Tibial artery (tissue), 4 donors: Measurements from ENCODE around the gene USP14.
A peak's percentile ranks its signal among the peaks of the same experiment; 100 is the strongest.
"Not testable (repeated sequence)": the region's sequence is repeated elsewhere in the genome, so short reads cannot be mapped to it uniquely, and the experiment has no call there.

ENCODE experiments used
- DNase-seq, 2 donors: peaks; one replicate each; pipeline ENCODE4 v3.0.0-alpha.2; 2019
- H3K27ac ChIP-seq, 2 donors: fragments of 200-600 bp; sonication (generic) in 1 of 2; 1 replicate in 1 of 2; 2 replicates in 1 of 2; pipeline ENCODE4 v1.5.1; 2018 to 2019; ENCODE audit warnings: mild to moderate bottlenecking in 1 of 2
- H3K27me3 ChIP-seq, 2 donors: fragments of 200-600 bp; sonication (generic) in 1 of 2; one replicate each; pipeline versions ENCODE4 v1.5.1 to v1.6.0; 2016 to 2019
- H3K36me3 ChIP-seq, 3 donors: fragments of 200-600 bp; sonication (generic) in 2 of 3; one replicate each; pipeline ENCODE4 v1.5.1; 2016 to 2019; ENCODE audit warnings: mild to moderate bottlenecking in 2 of 3
- H3K4me1 ChIP-seq, 4 donors: fragments of 200-600 bp; sonication (generic) in 2 of 4; 1 replicate in 3 of 4; 2 replicates in 1 of 4; pipeline ENCODE4 v1.5.1; 2016 to 2019
- H3K4me3 ChIP-seq, 2 donors: fragments of 200-600 bp; sonication (generic) in 1 of 2; 1 replicate in 1 of 2; 2 replicates in 1 of 2; pipeline ENCODE4 v1.5.1; 2018 to 2019; ENCODE audit warnings: mild to moderate bottlenecking in 2 of 2
- H3K9me3 ChIP-seq, 3 donors: fragments of 200-600 bp; sonication (generic) in 1 of 3; one replicate each; pipeline ENCODE4 v1.5.1; 2016 to 2019
- intact Hi-C: fragments of 100-400 bp; cut with DNase I; formaldehyde crosslinking; loops from one replicate; pipeline ENCODE4 v1.15.0; 2023; ENCODE audit warnings: low total_unique reads
- TF ChIP-seq, protein P1 (sequence below), 2 experiments: fragments of 200-600 bp in 1 of 2; fragments of 450-650 bp in 1 of 2; IDR thresholded peaks; one replicate each; pipeline ENCODE4 v1.5.1; 2017 to 2019; ENCODE audit warnings: antibody characterized with exemption in 2 of 2, mild to moderate bottlenecking in 1 of 2, moderate library complexity in 1 of 2

The USP14 gene

DNA sequence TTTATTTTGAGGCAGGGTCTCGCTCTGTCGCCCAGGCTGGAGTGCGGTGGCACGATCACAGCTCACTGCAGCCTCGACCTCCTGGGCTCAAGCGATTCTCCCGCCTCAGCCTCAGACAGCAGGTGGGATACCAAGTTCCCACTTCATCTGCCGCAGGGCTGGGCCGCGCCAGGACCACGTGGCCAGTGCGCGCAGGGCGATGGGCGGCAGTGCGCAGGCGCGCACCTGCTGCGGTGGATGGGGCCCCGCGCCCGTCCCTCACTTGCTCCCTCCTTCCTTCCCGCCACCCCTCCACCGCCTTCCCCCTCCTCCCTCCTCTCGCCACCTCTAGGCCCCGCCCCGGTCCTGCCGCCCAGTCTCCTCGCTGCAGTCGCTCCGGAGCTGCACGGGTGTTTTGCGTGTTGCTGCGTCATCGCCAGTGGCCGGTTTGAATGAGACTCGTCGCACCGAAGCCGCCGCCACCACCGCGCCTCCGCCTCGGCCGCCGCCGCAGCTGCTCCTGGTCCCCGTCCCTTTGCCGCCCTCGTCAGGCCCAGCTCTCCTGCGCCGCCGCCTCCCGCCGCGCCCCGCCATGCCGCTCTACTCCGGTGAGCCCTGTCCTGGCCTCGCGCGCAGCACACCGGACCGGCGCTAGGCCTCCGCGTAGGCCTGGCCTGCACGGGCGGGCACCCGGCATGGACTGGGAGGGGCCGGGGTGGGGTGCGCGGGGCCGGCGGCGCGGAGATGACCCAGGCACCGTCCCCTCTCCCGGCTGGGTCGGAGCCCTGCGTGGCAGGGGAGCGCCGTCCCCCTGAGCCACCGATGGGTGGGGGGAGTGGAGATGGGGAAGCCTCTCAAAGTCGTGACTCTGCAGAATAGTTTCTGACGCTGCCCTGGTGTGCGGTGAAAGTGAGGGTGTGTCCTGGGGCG, at the start of gene USP14:
Gene USP14, plus strand, starts transcription at position 430 of the 909 bp plus-strand sequence. Its CDS starts 142 bp downstream, at position 572.
- Histone ChIP-seq H3K27ac (peak within 1 kb of the TSS; percentile 82 to 86), H3K36me3 (peaks cover 0 to 4% (median under 1%) of the 10 kb centered on the region in 3 donors), H3K27me3 (no peaks in the 10 kb centered on the region), H3K4me3 (peak within 1 kb of the TSS; percentile 88 to 98), H3K9me3 (no peaks in the 10 kb centered on the region), H3K4me1 (peaks cover 0 to 24% (median 12%) of the 10 kb centered on the region in 4 donors)
- TF ChIP-seq, protein P1, sequence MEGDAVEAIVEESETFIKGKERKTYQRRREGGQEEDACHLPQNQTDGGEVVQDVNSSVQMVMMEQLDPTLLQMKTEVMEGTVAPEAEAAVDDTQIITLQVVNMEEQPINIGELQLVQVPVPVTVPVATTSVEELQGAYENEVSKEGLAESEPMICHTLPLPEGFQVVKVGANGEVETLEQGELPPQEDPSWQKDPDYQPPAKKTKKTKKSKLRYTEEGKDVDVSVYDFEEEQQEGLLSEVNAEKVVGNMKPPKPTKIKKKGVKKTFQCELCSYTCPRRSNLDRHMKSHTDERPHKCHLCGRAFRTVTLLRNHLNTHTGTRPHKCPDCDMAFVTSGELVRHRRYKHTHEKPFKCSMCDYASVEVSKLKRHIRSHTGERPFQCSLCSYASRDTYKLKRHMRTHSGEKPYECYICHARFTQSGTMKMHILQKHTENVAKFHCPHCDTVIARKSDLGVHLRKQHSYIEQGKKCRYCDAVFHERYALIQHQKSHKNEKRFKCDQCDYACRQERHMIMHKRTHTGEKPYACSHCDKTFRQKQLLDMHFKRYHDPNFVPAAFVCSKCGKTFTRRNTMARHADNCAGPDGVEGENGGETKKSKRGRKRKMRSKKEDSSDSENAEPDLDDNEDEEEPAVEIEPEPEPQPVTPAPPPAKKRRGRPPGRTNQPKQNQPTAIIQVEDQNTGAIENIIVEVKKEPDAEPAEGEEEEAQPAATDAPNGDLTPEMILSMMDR (IDR thresholded peaks at IDR 0.05) = no peak
- intact Hi-C loops = no loop called here
- peak; percentile 95 to 98 for DNase-seq

DNA sequence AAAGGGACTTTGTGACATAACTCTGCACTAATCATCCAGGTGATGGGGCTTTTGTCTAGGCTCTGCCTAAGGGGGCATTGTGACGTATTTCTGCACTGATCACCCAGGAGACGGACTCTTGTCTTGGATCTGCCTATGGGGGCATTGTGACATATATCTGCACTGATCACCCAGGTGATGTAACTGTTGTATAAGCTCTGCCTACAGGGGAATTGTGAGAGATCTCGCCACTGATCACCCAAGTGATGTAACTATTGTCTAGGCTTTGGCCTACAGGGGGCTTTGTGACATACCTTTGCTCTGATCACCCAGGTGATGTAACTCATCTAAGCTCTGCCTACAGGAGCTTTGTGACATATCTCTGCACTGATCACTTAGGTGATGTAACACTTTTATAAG, 49.7 kb upstream of the USP14 start:
- H3K4me3 ChIP-seq, H3K9me3 ChIP-seq, intact Hi-C loops, H3K4me1 ChIP-seq, H3K36me3 ChIP-seq, DNase-seq, H3K27me3 ChIP-seq, H3K27ac ChIP-seq: not testable (repeated sequence)

DNA sequence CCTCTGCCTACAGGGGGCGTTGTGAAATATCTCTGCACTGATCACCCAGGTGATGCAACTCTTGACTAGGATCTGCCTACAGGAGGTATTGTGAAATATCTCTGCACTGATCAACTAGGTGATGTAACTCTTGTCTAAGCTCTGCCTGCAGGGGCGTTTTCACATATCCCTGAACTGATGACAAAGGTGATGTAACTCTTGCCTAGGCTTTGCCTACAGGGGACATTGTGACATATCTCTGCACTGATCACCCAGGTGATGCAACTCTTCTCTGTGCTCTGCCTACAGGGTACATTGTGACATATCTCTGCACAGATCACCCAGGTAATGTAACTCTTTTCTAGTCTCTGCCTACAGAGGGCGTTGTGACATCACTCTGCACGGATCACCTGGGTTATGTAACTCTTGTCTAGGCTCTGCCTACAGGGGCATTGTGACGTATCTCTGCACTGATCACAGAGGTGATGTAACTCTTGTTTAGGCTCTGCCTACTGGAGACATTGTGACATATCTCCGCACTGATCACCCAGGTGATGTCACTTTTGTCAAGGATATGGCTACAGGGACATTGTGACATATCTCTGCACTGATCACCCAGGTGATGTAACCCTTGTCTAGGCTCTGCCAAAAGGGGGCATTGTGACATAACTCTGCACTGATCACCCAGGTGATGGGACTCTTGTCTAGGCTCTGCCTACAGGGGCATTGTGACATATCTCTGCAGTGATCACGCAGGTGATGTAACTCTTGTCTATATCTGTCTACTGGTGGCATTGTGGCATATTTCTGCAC, 49.0 kb upstream of the USP14 start:
- H3K36me3 ChIP-seq, DNase-seq, H3K27me3 ChIP-seq, H3K4me3 ChIP-seq, H3K9me3 ChIP-seq, intact Hi-C loops, H3K27ac ChIP-seq, H3K4me1 ChIP-seq: not testable (repeated sequence)

DNA sequence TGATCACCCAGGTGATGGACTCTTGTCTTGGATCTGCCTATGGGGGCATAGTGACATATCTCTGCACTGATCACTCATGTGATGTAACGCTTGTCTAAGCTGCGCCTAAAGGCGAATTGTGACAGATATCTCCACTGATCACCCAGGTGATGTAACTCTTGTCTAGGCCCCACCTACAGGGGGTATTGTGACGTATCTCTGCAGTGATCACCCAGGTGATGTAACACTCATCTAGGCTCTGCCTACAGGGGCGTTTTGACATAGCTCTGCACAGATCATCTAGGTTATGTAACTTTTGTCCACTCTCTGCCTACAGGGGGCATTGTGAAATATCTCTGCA, 48.5 kb upstream of the USP14 start:
- intact Hi-C loops, H3K4me1 ChIP-seq, H3K27ac ChIP-seq, H3K9me3 ChIP-seq, DNase-seq, H3K27me3 ChIP-seq, H3K4me3 ChIP-seq, H3K36me3 ChIP-seq: not testable (repeated sequence)

DNA sequence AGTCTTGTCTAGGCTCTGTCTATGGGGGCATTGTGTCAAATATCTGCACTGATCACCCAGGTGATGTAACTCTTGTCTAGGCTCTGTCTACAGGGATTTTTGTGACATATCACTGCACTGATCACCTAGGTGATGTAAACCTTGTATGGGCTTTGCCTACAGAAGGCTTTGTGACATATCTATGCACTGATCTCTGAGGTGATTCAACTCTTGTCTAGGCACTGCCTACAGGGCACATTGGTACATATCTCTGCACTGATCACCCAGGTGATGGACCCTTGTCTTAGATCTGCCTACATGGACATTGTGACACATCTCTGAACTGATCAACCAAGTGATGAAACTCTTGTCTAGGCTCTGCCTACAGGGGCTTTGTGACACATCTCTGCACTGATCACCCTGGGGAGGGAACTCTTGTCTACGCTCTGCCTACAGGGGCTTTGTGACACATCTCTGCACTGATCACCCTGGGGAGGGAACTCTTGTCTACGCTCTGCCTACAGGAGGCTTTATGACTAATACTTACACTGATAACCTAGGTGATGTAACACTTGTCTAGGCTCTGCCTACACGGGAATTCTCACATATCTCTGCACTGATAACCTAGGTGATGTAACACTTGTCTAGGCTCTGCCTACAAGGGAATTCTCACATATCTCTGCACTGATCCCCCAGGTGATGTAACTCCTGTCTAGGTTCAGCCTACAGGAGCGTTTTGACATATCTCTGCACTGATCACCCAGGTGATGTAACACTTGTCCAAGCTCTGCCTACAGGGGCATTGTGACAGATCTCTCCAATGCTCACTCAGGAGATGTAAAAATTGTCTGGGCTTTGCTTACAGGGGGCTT, 47.8 kb upstream of the USP14 start:
- H3K4me3 ChIP-seq, H3K36me3 ChIP-seq, H3K27me3 ChIP-seq, H3K9me3 ChIP-seq, DNase-seq, H3K4me1 ChIP-seq, intact Hi-C loops, H3K27ac ChIP-seq: not testable (repeated sequence)

DNA sequence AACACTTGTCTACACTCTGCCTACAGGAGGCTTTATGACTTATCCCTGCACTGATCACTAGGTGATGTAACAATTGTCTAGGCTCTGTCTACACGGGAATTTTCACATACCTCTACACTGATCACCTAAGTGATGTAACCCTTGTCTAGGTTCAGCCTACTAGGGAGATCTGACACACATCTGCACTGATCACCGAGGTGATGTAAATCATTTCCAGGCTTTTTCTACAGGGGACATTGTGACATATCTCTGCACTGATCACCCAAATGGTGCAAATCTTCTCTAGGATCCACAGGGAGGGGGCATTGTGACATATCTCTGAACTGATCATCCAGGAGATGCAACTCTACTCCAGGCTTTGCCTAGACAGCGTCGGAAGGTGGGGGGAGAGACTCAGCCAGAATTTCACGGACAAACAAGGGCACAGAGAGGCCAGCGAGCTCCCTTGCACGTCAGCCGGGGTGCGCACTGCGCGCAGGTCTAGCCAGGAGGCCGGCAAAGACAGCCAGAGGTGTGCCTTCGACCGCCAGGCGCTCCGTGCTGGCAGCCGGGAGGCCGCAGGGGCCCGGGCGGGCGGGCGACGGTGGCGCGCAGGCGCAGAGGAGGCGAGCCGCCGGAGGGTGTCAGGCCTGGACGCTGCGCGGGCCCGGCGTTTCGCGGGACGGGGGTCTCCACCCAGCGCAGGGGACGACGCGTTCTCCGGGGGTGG, 46.9 kb upstream of the USP14 start:
- Histone ChIP-seq H3K27me3 (no peaks in the 10 kb centered on the region), H3K36me3 (no peaks in the 10 kb centered on the region), H3K4me1 (peaks cover 0 to 7% (median 4%) of the 10 kb centered on the region in 4 donors), H3K4me3 (peak overlapping the region; percentile 41 to 60), H3K27ac (peak overlapping the region in 1 of 2 donors; percentile 68), H3K9me3 (no peaks in the 10 kb centered on the region)
- DNase-seq = peak in 1 of 2 donors; percentile 40
- intact Hi-C loops = no loop called here
- TF ChIP-seq, protein P1 (IDR thresholded peaks at IDR 0.05) = peak in 1 of 2 experiments; percentile 5

DNA sequence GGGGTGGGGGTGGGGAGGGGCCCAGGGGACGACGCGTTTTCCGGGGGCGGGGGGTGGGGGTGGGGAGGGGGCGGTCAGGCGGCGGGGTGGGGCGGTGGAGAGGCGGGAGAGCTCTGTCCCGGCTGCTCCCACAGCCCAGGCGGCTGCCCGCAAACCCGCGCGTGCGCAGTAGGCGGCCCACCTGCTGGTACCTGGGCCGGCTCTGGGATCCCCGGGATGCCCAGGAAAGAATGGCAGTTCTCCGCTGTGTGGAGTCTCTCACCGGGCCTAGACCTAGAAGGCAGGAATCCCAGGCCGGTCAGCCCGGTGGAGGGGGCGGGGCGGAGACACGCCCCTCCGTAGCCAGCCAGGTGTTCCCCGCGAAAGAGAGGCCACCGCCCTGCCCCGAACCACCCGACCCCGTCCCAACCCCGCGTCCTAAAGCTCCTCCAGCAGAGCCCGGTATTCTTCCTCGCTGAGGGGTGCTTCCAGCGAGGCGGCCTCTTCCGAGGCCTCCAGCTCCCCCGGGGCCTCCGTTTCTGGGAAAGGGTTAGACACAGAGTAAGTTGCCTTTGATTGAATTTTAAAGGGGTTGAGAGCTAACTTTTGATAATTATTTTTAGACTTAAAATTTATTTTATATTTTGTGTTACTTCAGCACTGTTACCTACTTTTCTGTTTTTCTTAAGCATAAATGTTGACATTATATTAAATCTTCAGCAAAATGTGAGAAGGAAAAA, 46.2 kb upstream of the USP14 start:
- peak overlapping the region in 1 of 2 donors; percentile 68 for H3K27ac ChIP-seq
- H3K36me3 ChIP-seq, H3K4me1 ChIP-seq, H3K27me3 ChIP-seq, intact Hi-C loops, H3K9me3 ChIP-seq: not testable (repeated sequence)
- DNase-seq = peak; percentile 30 to 84
- H3K4me3 ChIP-seq = peak overlapping the region; percentile 41 to 60

DNA sequence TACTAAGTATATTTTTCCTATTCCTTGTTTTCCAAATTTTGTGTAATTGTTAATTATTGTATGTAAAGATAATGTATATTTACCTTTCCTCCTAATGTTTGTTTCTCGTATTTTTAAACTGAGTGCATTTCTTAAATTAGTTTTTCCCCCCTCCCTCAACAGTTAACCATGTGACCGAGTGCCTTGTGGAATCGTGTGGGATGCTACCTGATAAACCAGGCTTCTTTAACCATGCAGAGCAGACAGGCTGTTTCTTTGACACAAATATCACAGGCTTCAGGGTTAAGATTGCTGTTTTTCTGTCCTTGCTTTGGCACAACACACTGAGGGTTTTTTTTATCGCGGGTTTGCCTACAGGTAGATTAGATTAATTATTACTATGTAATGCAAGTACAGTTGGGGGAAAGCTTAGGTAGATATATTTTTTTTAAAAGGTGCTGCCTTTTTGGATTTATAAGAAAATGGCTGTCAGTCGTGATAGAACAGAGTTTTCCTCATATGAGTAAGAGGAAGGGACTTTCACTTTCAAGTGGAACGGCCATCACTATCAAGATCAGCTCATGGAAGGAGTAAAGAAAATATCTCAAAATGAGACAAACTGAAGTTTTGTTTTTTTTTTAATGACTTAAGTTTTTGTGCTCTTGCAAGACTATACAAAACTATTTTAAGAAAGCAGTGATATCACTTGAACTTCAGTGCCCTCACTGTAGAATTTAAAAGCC, 37.7 kb upstream of the USP14 start:
- intact Hi-C loops, H3K9me3 ChIP-seq, H3K4me1 ChIP-seq, H3K4me3 ChIP-seq, H3K27me3 ChIP-seq, H3K36me3 ChIP-seq, DNase-seq, H3K27ac ChIP-seq: not testable (repeated sequence)
